ENCODE results near the gene BCAS1.

DNA sequence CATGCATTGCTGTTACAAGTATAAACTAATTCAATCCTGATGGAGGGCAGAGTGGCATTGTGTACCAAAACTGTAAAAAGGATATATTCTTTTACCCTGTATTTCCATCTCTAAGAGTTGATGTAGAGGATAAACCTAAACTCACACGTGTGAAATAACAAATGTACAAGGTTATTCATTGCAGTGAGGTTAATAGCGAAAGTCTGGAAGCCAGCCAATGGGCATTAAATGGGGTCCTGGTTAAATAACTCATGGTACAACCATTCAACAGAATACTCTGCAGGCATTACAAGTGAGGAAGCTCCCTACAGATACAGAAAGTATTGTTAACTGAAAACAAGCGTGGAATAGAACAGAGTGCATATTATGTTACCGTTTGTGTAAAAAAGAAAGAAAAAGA, 56.9 kb downstream of the BCAS1 start:
- TF ChIP-seq, protein P1, sequence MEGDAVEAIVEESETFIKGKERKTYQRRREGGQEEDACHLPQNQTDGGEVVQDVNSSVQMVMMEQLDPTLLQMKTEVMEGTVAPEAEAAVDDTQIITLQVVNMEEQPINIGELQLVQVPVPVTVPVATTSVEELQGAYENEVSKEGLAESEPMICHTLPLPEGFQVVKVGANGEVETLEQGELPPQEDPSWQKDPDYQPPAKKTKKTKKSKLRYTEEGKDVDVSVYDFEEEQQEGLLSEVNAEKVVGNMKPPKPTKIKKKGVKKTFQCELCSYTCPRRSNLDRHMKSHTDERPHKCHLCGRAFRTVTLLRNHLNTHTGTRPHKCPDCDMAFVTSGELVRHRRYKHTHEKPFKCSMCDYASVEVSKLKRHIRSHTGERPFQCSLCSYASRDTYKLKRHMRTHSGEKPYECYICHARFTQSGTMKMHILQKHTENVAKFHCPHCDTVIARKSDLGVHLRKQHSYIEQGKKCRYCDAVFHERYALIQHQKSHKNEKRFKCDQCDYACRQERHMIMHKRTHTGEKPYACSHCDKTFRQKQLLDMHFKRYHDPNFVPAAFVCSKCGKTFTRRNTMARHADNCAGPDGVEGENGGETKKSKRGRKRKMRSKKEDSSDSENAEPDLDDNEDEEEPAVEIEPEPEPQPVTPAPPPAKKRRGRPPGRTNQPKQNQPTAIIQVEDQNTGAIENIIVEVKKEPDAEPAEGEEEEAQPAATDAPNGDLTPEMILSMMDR (IDR thresholded peaks at IDR 0.05): no peak
- no peak for TF ChIP-seq POLR2A (IDR thresholded peaks at IDR 0.05)
